ENCODE results near the gene USP13.

Gene USP13

DNA sequence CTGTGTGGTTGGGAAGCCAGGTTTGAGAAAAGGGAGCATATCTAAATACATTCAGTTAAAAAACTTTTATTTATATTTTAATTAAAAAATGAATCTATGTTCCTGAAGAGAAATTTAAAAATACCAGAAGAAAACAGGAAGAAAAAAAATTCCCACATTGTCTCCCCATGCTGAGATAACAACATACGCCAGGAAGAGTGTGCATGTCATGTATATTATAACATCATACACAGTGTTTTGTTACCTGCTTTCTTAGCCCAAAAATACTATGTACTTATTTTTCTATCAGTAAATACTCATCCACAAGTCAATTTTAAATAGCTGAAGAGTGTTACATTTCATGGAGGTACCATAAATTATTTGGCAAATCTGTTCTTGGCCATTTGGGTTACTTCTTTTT lies 18.5 kb downstream of the USP13 start:
- no peak for TF ChIP-seq SUZ12 (IDR thresholded peaks at IDR 0.05; ENCODE audit: extremely low read depth, insufficient read depth, insufficient read length)
- TF ChIP-seq YY1 (IDR thresholded peaks at IDR 0.05; ENCODE audit: insufficient read depth, insufficient read length), result no peak
- TF ChIP-seq ZNF274 (IDR thresholded peaks at IDR 0.05; ENCODE audit: low read depth, low read length), result no peak
- no peaks in the 10 kb centered on the region for H3K27me3 ChIP-seq (ENCODE audit: insufficient read depth, insufficient read length)
- H3K4me1 ChIP-seq (ENCODE audit: insufficient read depth, insufficient read length), result peaks cover 3% of the 10 kb centered on the region
- no peaks in the 10 kb centered on the region for H3K36me3 ChIP-seq (ENCODE audit: insufficient read depth, insufficient read length, low read length)
- no peaks in the 10 kb centered on the region for H3K9me3 ChIP-seq (ENCODE audit: insufficient read depth, low read length)
- no peak overlapping the region for H3K4me3 ChIP-seq (ENCODE audit: insufficient read length, low read depth)
- H3K9ac ChIP-seq (ENCODE audit: insufficient read length, low read depth), result no peak overlapping the region
- DNase-seq (ENCODE audit: low read depth, low spot score), result no peak

DNA sequence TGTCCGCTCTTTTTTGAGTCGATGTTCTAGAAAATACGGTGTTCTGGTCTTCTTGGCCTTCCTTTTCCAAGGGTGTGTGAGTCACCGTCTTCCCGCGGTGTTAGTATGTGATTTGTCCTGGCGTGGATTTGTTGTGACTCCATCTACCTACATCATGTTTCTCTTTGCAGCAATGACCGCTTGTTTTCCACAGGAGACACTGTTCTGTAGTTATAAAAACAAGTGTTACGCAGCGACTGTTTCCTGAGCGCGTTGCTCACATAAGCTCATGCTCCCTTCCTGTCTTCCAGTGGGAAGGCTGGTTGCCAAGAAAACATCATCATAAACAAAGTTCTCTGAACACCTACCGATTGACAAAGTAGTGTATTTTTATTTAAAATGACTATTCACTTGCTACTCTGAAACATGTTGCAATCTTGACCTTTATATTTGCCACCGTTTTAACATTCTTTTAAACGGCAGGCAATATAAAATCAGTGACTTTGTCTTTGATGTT lies 19.0 kb downstream of the USP13 start:
- DNase-seq (ENCODE audit: low read depth, low spot score), result no peak
- Histone ChIP-seq H3K9ac (ENCODE audit: insufficient read length, low read depth) (no peak overlapping the region), H3K4me1 (ENCODE audit: insufficient read depth, insufficient read length) (no peaks in the 10 kb centered on the region), H3K27me3 (ENCODE audit: insufficient read depth, insufficient read length) (no peaks in the 10 kb centered on the region), H3K4me3 (ENCODE audit: insufficient read length, low read depth) (no peak overlapping the region), H3K9me3 (ENCODE audit: insufficient read depth, low read length) (no peaks in the 10 kb centered on the region), H3K36me3 (ENCODE audit: insufficient read depth, insufficient read length, low read length) (no peaks in the 10 kb centered on the region)
- TF ChIP-seq SUZ12 (IDR thresholded peaks at IDR 0.05; ENCODE audit: extremely low read depth, insufficient read depth, insufficient read length), result no peak
- TF ChIP-seq ZNF274 (IDR thresholded peaks at IDR 0.05; ENCODE audit: low read depth, low read length), result no peak
- TF ChIP-seq YY1 (IDR thresholded peaks at IDR 0.05; ENCODE audit: insufficient read depth, insufficient read length), result no peak

DNA sequence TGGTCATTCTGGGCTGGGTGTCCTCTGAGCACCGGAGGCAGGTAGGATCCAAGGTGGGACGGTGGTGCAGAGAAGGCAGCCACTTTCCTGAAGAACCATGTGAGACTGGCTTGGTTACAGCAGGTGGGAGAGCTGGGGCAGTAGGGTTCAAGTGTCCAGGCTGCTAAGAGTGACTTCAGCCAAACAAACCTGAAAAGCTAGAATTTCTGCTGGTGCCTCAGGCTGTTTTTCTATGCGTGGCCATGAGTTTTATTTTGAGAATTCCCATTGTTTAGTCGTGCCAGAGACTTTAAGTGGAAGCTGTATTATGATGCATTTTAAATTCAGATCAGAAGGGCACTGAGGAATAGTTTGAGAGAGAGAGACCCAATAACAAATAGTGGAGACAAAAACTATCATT lies 20.1 kb downstream of the USP13 start:
- no peak overlapping the region for H3K4me3 ChIP-seq (ENCODE audit: insufficient read length, low read depth)
- H3K9ac ChIP-seq (ENCODE audit: insufficient read length, low read depth), result no peak overlapping the region
- H3K4me1 ChIP-seq (ENCODE audit: insufficient read depth, insufficient read length), result no peaks in the 10 kb centered on the region
- TF ChIP-seq ZNF274 (IDR thresholded peaks at IDR 0.05; ENCODE audit: low read depth, low read length) (no peak), SUZ12 (IDR thresholded peaks at IDR 0.05; ENCODE audit: extremely low read depth, insufficient read depth, insufficient read length) (no peak), YY1 (IDR thresholded peaks at IDR 0.05; ENCODE audit: insufficient read depth, insufficient read length) (no peak)
- no peaks in the 10 kb centered on the region for H3K36me3 ChIP-seq (ENCODE audit: insufficient read depth, insufficient read length, low read length)
- H3K9me3 ChIP-seq (ENCODE audit: insufficient read depth, low read length), result no peaks in the 10 kb centered on the region
- H3K27me3 ChIP-seq (ENCODE audit: insufficient read depth, insufficient read length), result no peaks in the 10 kb centered on the region
- DNase-seq (ENCODE audit: low read depth, low spot score), result no peak

DNA sequence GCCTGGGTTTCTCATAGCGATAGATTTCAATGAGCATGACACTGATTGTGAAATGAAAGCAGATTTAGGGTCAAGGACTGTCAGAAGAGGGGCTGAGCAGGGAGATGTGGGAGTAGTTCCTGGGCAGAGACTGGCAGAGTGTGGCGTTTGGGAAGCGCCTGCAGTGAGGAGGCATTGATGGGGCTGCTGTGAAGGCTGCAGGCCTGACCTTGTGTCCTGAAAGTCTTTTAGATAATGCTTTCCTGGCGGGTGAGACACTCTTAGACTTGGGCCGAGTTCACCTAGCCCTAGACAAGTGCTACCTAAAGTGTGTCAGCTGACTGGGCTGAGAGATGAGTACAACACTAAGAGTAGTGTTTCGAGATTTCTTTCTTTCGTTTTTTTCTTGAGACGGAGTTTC lies 20.7 kb downstream of the USP13 start:
- TF ChIP-seq YY1 (IDR thresholded peaks at IDR 0.05; ENCODE audit: insufficient read depth, insufficient read length), result no peak
- TF ChIP-seq SUZ12 (IDR thresholded peaks at IDR 0.05; ENCODE audit: extremely low read depth, insufficient read depth, insufficient read length), result no peak
- TF ChIP-seq ZNF274 (IDR thresholded peaks at IDR 0.05; ENCODE audit: low read depth, low read length), result no peak
- Histone ChIP-seq H3K9me3 (ENCODE audit: insufficient read depth, low read length) (no peaks in the 10 kb centered on the region), H3K36me3 (ENCODE audit: insufficient read depth, insufficient read length, low read length) (no peaks in the 10 kb centered on the region), H3K4me1 (ENCODE audit: insufficient read depth, insufficient read length) (no peaks in the 10 kb centered on the region), H3K4me3 (ENCODE audit: insufficient read length, low read depth) (no peak overlapping the region), H3K9ac (ENCODE audit: insufficient read length, low read depth) (no peak overlapping the region), H3K27me3 (ENCODE audit: insufficient read depth, insufficient read length) (no peaks in the 10 kb centered on the region)
- DNase-seq (ENCODE audit: low read depth, low spot score), result no peak

DNA sequence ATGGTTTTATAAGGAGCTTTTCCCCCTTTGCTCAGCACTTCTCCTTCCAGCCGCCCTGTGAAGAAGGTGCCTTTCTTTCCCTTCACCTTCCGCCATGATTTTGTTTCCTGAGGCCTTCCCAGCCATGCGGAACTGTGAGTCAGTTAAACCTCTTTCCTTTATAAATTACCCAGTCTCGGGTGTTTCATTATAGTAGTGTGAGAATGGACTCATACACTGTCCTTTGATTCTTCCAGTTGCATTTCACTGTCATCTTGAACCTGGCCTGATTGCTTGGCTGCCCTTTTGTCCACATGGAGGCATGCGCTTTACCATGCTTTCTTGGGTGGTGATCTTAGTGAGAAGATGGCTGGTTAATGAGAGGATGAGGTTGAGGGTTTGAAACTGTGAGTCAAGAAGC lies 23.2 kb downstream of the USP13 start:
- TF ChIP-seq YY1 (IDR thresholded peaks at IDR 0.05; ENCODE audit: insufficient read depth, insufficient read length), result no peak
- TF ChIP-seq ZNF274 (IDR thresholded peaks at IDR 0.05; ENCODE audit: low read depth, low read length), result no peak
- DNase-seq (ENCODE audit: low read depth, low spot score), result no peak
- no peaks in the 10 kb centered on the region for H3K36me3 ChIP-seq (ENCODE audit: insufficient read depth, insufficient read length, low read length)
- H3K4me1 ChIP-seq (ENCODE audit: insufficient read depth, insufficient read length), result no peaks in the 10 kb centered on the region
- no peak overlapping the region for H3K9ac ChIP-seq (ENCODE audit: insufficient read length, low read depth)
- H3K27me3 ChIP-seq (ENCODE audit: insufficient read depth, insufficient read length), result no peaks in the 10 kb centered on the region
- no peak overlapping the region for H3K4me3 ChIP-seq (ENCODE audit: insufficient read length, low read depth)
- H3K9me3 ChIP-seq (ENCODE audit: insufficient read depth, low read length), result no peaks in the 10 kb centered on the region

DNA sequence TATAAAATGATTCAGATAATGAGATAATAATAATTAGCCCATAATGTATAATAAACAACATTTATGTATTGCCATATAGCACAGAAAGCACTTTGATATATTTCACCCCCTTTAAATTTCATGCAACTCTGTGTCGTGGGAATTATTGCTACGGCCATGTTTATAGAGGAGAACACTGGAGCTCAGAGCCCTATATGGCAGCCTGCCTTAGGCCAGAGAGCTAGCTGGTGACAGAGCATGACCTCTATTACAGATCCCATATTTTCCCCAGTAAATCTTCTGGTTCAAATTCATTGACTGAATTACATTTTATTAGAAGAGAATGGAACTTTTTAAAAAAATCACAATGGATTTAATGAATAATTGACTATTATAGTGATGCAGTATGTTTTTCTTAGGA lies 25.0 kb downstream of the USP13 start:
- no peak for DNase-seq (ENCODE audit: low read depth, low spot score)
- TF ChIP-seq ZNF274 (IDR thresholded peaks at IDR 0.05; ENCODE audit: low read depth, low read length) (no peak), SUZ12 (IDR thresholded peaks at IDR 0.05; ENCODE audit: extremely low read depth, insufficient read depth, insufficient read length) (no peak), YY1 (IDR thresholded peaks at IDR 0.05; ENCODE audit: insufficient read depth, insufficient read length) (no peak)
- Histone ChIP-seq H3K27me3 (ENCODE audit: insufficient read depth, insufficient read length) (no peaks in the 10 kb centered on the region), H3K4me3 (ENCODE audit: insufficient read length, low read depth) (no peak overlapping the region), H3K9me3 (ENCODE audit: insufficient read depth, low read length) (no peaks in the 10 kb centered on the region), H3K9ac (ENCODE audit: insufficient read length, low read depth) (no peak overlapping the region), H3K36me3 (ENCODE audit: insufficient read depth, insufficient read length, low read length) (no peaks in the 10 kb centered on the region), H3K4me1 (ENCODE audit: insufficient read depth, insufficient read length) (no peaks in the 10 kb centered on the region)

DNA sequence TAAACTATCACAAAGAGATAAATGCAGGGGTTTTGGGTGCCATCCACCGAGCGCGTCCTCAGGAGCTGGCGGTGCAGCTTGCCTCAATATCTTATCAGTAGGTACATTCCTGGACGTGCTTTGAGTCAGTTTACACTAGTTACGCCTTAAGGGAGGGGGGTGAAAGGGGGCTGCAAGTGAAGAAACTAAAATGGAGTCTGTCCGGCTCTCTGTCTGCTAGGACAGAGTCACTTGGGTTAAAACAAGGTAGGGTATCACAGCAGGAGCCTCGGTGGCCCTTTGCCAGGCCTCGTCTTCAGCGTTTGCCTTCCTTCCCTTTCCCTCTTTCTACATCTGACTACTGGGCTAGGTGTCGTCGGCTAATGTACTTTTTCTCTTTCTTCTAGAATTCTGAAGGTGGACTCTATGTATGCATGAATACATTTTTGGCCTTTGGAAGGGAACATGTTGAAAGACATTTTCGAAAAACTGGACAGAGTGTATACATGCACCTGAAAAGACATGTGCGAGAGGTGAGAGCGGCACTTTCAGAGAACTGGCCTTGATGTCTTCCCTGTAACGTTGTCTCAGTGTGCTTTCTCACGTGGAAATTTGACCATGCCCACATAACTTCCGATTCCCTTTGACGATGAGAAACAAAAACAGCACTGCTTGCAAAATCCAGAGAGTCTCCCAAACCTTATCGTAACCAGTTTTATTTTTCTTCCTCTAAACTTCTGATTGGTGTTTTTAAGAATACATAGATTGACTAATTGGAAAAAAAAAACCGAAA lies 28.8 kb downstream of the USP13 start:
- H3K27me3 ChIP-seq (ENCODE audit: insufficient read depth, insufficient read length), result no peaks in the 10 kb centered on the region
- H3K4me1 ChIP-seq (ENCODE audit: insufficient read depth, insufficient read length), result no peaks in the 10 kb centered on the region
- H3K4me3 ChIP-seq (ENCODE audit: insufficient read length, low read depth), result no peak overlapping the region
- no peaks in the 10 kb centered on the region for H3K9me3 ChIP-seq (ENCODE audit: insufficient read depth, low read length)
- no peak for DNase-seq (ENCODE audit: low read depth, low spot score)
- TF ChIP-seq YY1 (IDR thresholded peaks at IDR 0.05; ENCODE audit: insufficient read depth, insufficient read length) (no peak), ZNF274 (IDR thresholded peaks at IDR 0.05; ENCODE audit: low read depth, low read length) (no peak), SUZ12 (IDR thresholded peaks at IDR 0.05; ENCODE audit: extremely low read depth, insufficient read depth, insufficient read length) (no peak)
- H3K36me3 ChIP-seq (ENCODE audit: insufficient read depth, insufficient read length, low read length), result peaks cover 3% of the 10 kb centered on the region
- no peak overlapping the region for H3K9ac ChIP-seq (ENCODE audit: insufficient read length, low read depth)
